Measurements from ENCODE around the gene TMEM69.

DNA sequence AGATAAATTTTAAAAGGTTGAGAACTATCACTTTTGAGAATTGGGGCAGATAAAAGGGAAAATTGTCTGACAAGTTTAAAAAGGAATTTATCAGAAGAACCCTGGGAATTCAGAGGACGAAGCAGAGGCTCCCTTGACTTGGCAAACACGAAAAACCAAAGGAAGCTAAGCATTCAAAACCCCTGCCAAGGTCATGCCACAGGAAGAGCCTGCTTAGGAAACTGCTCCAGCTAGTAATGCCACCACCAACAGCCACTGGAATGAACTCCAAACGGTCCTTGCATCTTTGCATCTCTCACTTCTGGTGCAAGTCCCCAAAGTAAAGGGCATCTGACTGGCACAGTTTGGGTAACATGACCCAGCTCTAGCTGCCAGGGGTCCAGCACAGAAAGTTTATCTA is 8.9 kb upstream of the TMEM69 start:
- TF ChIP-seq EZH2 (IDR thresholded peaks at IDR 0.05; ENCODE audit: insufficient read depth, poor library complexity, severe bottlenecking) (no peak), EZH2phosphoT487 (IDR thresholded peaks at IDR 0.05; ENCODE audit: insufficient read depth, low read depth) (no peak)

Data from GM23248 (cell line).